ENCODE measurements around the gene CD300LF.
A peak's percentile ranks its signal among the peaks of the same experiment; 100 is the strongest.

Gene CD300LF

DNA sequence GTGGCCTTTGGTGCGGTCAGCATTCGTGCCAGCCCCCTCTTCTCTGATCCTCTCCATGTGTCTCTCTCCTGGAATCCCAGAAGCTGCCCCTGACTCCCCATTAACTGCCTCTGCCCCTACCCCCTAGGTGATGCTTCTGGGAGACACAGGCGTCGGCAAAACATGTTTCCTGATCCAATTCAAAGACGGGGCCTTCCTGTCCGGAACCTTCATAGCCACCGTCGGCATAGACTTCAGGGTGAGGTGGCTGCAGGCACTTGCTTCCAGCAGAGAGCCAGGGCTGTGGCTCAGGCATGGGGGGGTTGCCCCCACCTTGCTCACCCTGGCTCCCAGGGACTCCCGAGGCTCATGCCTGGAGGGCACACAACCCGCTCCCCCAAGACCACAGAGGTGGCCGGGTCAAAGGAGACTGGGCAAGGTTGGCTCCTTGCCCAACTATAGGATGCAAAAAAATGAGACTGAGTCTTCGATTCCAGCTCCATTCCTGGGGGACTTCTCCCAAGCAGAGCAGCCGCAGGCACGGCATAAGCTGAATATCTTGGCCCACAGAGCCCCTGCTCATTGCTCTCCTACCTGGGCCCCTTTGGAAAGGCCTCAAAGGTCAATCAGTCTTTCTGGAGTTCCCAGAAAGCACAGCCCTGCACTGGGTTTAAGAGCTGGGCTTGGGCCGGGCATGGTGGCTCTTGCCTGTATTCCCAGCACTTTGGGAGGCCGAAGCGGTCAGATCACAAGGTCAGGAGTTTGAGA, 28.1 kb upstream of the CD300LF start:
- TF ChIP-seq, protein P1, sequence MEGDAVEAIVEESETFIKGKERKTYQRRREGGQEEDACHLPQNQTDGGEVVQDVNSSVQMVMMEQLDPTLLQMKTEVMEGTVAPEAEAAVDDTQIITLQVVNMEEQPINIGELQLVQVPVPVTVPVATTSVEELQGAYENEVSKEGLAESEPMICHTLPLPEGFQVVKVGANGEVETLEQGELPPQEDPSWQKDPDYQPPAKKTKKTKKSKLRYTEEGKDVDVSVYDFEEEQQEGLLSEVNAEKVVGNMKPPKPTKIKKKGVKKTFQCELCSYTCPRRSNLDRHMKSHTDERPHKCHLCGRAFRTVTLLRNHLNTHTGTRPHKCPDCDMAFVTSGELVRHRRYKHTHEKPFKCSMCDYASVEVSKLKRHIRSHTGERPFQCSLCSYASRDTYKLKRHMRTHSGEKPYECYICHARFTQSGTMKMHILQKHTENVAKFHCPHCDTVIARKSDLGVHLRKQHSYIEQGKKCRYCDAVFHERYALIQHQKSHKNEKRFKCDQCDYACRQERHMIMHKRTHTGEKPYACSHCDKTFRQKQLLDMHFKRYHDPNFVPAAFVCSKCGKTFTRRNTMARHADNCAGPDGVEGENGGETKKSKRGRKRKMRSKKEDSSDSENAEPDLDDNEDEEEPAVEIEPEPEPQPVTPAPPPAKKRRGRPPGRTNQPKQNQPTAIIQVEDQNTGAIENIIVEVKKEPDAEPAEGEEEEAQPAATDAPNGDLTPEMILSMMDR (IDR thresholded peaks at IDR 0.05; ENCODE audit: extremely low read depth, missing control alignments), result no peak
- no peak for DNase-seq (ENCODE audit: low spot score)

DNA sequence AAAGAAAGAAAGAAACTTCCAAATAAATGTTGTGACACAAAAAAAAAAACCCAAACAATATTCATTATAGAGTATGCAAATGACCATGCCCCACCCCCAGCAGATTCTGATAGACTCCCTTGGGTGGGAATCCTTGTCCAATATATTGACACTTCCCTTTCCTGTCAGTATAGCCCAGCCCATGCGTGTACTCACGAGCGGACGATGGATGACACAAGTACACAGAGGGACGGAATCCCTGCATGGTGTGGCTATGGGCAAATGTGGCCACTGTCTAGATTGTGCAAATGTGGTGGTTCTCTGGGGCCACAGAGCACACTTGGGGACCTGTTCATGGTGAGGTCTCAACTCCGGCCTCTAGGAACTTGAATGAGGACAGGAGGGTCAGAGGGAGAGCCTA, 27.4 kb upstream of the CD300LF start:
- TF ChIP-seq, protein P1 (IDR thresholded peaks at IDR 0.05; ENCODE audit: extremely low read depth, missing control alignments), result no peak
- DNase-seq (ENCODE audit: low spot score), result no peak

DNA sequence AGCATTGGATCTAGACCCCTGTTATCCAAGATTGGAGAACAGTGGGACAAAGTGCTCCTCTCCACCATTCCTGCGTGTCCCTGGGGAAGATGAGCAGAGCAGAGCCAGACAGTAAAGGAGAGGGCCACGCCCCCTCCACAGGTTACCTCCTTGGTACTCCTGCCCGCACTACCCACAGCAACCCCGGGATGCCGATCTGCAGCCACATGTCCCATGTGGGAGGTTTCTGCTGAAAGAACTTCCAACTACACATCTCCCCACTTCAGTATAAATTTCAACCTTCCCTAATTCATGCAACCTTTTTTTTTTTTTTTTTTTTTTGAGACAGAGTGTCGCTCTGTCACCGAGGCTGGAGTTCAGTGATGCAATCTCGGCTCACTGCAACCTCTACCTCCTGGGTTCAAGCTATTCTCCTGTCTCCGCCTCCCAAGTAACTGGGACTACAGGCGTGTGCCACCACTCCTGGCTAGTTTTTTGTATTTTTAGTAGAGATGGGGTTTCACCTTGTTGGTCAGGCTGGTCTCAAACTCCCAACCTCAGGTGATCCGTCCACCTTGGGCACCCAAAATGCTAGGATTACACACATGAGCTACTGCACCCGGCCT, 26.6 kb upstream of the CD300LF start:
- TF ChIP-seq, protein P1 (IDR thresholded peaks at IDR 0.05; ENCODE audit: extremely low read depth, missing control alignments), result no peak
- no peak for DNase-seq (ENCODE audit: low spot score)

DNA sequence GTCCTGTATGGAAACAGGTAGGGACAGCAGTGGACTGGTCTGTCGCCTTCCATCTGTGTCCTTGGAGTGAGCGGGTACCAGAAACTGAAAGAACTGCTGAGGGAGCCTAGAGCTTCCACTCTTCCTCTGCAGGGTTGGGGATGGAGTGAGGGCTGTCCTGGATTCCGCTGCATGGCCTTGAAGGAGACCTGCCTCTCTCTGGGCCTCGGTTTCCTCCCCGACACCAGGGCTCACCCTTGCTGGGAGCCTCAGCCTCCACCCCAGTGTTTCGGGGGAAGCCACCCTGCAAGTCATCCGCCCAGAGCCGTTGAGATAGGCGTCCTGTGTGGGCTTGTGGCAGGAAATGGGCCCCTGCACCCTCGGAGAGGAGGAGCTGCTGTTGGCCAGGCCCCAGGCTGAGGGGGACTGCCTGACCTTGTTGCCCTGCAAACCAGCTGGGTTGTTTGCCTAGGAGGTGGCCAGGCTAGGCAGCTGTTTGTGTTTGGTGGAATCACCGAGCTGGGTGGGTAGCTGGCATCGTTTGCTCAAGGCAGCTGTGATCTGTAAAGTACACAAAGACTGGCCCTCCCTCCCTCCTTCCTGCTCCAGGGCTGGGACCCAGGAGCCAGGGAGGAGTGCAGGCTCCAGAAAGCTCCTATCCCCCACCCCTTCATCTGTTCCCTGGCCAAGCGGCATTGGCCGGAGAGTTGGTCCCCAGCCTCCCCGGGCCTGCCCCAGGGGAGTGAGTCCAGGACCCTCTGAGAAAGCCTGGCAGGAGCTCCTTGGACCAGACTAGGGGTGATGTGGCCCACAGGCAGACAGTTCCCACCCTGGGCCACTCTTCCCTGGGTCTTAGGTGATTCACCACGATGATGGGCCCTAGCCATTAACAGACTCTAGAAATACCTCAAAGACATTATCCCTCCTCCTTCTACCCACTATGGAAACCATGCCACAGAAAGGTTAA, 25.6 kb upstream of the CD300LF start:
- peak; percentile 88 for DNase-seq (ENCODE audit: low spot score)
- TF ChIP-seq, protein P1 (IDR thresholded peaks at IDR 0.05; ENCODE audit: extremely low read depth, missing control alignments), result no peak

DNA sequence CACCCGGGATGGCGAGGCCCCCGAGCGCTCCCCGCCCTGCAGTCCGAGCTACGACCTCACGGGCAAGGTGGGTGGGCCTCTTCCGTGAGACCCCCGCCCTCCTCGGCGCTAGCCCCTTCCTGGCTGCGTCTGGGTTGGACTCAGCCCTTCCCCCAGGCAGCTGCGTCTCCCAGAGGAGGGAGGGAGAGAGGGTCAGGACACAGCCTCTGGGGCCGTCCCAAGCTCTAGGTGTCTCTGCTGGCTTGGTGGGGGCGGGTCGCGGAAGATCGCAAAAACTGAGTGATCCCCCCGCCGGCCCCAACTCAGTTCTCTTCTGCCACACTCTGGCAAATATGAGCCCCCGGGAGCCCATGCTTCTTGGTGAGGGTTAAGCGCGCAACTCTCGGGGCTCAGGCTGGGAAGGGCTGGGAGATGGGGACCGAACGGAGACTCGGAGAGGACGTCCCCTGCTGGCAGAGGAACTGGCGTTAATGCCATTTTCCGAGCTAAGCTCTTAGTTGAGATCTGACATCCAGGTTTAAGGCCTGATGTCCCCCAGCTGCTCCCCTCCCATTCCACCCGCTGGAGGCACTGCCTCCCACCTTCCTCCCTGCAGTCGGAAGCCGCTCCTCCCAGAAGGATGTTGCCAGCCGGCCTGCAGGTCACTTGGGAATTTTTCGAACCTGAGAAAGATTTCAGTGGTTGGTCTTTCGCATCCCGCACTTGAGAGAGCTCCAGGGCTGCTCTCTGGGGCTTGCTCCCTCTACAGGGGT, 24.8 kb upstream of the CD300LF start:
- TF ChIP-seq, protein P1 (IDR thresholded peaks at IDR 0.05; ENCODE audit: extremely low read depth, missing control alignments), result peak; percentile 65
- DNase-seq (ENCODE audit: low spot score), result peak; percentile 75

DNA sequence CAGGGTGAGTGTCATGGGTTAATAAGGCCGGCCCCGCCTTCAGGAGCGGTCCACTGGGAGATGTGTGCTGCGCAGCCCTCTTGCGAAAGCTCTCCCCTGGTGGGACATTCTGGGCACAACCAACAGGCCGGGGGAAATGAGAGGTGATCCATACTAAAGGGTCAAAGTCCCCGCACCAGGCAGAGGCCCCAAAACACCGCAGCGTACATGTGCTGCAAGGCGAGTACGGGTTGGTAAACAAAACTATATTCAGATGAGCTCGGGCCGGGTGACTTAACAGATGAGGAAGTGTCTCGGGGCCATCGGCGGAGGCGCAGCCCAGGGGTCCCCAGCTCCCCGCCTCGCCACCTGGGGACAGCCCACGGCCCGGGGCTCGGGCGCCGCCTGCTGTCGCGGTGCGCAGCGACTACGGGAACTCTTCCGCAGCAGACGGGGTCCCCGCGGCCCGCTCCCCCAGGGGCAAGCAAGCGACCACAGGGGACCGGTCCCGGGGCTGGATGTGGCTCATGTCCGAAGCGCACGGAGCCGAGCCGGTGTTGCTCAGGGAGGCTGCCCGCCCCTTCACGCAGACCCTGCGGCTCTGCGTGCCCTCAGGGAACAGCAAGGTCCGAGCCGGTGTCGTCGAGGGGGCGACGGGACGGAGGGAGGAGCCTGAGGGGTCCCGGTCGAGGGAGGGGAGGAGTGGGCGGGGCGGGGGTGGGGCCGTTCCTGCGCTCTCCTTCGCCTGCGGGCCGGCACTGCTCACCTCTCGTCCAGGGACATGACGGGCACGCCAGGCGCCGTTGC, 24.0 kb upstream of the CD300LF start, which contains the start of gene RAB37:
Gene RAB37, plus strand, starts transcription at position 744 of the 786 bp plus-strand sequence. Its CDS starts 17 bp downstream, at position 761.
- peak; percentile 76 for DNase-seq (ENCODE audit: low spot score)
- TF ChIP-seq, protein P1 (IDR thresholded peaks at IDR 0.05; ENCODE audit: extremely low read depth, missing control alignments), result peak; percentile 67

All from GM20000 (cell line).